Thymus (tissue), 11 donors: Measurements from ENCODE around the gene CDCA8. TPM values are rescaled to one million over a fixed set of nuclear protein-coding genes. Genes with fewer than 3 reads are reported as not detected.

ENCODE experiments used
- DNase-seq, 9 donors: peaks; one replicate each; pipeline ENCODE4 v3.0.0-alpha.2; 2013; ENCODE audit warnings: low spot score in 9 of 9, low read depth in 6 of 9, missing footprints in 1 of 9
- H3K27ac ChIP-seq, 2 donors: one replicate each; pipeline ENCODE4 v1.5.1; 2013; ENCODE audit warnings: control low read depth in 1 of 2, low read depth in 1 of 2, low read length in 1 of 2, mild to moderate bottlenecking in 1 of 2, moderate library complexity in 1 of 2
- H3K27me3 ChIP-seq, 2 donors: one replicate each; pipeline ENCODE4 v1.5.1; 2013; ENCODE audit warnings: low read length in 1 of 2; ENCODE audit not compliant: control insufficient read depth in 2 of 2, insufficient read depth in 1 of 2
- H3K36me3 ChIP-seq, 2 donors: one replicate each; pipeline ENCODE4 v1.5.1; 2013; ENCODE audit warnings: low read length in 1 of 2, mild to moderate bottlenecking in 1 of 2, moderate library complexity in 1 of 2; ENCODE audit not compliant: control insufficient read depth in 2 of 2, insufficient read depth in 2 of 2
- H3K4me1 ChIP-seq, 2 donors: one replicate each; pipeline ENCODE4 v1.5.1; 2013; ENCODE audit warnings: low read length in 2 of 2; ENCODE audit not compliant: control insufficient read depth in 2 of 2, insufficient read depth in 2 of 2
- H3K4me3 ChIP-seq, 2 donors: one replicate each; pipeline ENCODE4 v1.5.1; 2013; ENCODE audit warnings: low read length in 2 of 2, control low read depth in 1 of 2, mild to moderate bottlenecking in 1 of 2
- H3K9me3 ChIP-seq, 2 donors: one replicate each; pipeline ENCODE4 v1.5.1; 2013; ENCODE audit warnings: low read length in 1 of 2, mild to moderate bottlenecking in 1 of 2; ENCODE audit not compliant: control insufficient read depth in 2 of 2, insufficient read depth in 1 of 2
- WGBS: extraction: QIAGEN DNeasy Blood & Tissue Kit; methylation state at CpG from one replicate; pipeline ENCODE4 v1.1.7; 2013; 5-methylcytosine and 5-hydroxymethylcytosine counted together
- polyA plus RNA-seq: library from polyadenylated mRNA; stranded (reverse); fragments of 200-250 nt; gene quantifications from one replicate; pipeline ENCODE4 v1.2.3, GENCODE V29; 2013
- total RNA-seq: library from RNA; stranded (reverse); fragments of 120-200 nt; gene quantifications from one replicate; pipeline ENCODE4 v1.2.4, GENCODE V29; 2013
- donor health status: healthy.

CDCA8 gene
- total and polyA plus RNA-seq, 2 donors, result 5.8 to 12.6 TPM

DNA sequence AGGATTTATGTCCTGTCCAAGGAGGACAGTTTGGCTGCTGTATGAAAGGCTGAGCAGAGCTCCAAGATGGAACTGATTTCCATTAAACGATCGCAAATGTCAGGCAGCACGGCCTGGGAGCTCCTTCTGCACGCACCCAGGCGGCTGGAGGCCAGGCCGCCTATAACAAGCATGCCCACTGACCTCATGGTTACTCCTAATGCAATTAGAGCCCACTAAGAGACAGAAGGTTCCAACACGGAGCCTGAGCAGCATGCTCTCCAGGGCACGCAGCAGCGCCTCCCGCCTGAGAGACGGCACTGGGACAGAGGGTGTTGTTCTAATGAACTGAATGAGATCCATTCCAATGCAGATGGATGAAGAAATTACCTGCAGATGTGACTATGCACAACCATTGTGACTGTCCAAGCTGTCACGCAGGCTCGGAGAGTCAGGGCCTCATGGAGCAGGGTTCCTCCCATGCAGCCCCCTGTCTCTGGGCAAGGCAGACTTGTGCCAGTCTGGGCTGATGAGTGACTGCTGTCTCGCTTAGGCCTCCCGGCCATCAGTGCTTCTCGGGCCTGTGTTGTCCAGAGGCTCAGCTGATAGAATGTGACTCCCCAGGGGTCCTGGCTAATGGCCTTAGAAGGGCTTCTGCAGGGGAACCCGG, 25.2 kb upstream of the CDCA8 start:
- no peak overlapping the region for H3K27ac ChIP-seq
- H3K4me1 ChIP-seq, result no peaks in the 10 kb centered on the region

GRCh38 chr1:37670133-37670532, 22.2 kb upstream of the CDCA8 start:
- DNase-seq, result no peak
- 89% methylated on average over 2 of the region's 2 CpGs for WGBS
- Histone ChIP-seq H3K27ac (no peak overlapping the region), H3K9me3 (no peaks in the 10 kb centered on the region), H3K4me3 (no peak overlapping the region), H3K36me3 (no peaks in the 10 kb centered on the region), H3K27me3 (peaks cover 0 to 31% of the 10 kb centered on the region in 2 donors), H3K4me1 (peaks cover 6 to 8% of the 10 kb centered on the region in 2 donors)

More for the DNA sequence above, 25.2 kb upstream of the CDCA8 start:
- no peaks in the 10 kb centered on the region for H3K9me3 ChIP-seq
- DNase-seq, result no peak
- peaks cover 0 to 30% of the 10 kb centered on the region in 2 donors for H3K27me3 ChIP-seq
- H3K4me3 ChIP-seq, result no peak overlapping the region
- 92% methylated on average over 17 of the region's 17 CpGs for WGBS
- H3K36me3 ChIP-seq, result no peaks in the 10 kb centered on the region

GRCh38 chr1:37671261-37671660, 21.1 kb upstream of the CDCA8 start:
- H3K4me1 ChIP-seq, result peaks cover 6 to 8% of the 10 kb centered on the region in 2 donors
- WGBS, result 89% methylated on average over 6 of the region's 6 CpGs
- H3K27me3 ChIP-seq, result peaks cover 0 to 37% of the 10 kb centered on the region in 2 donors
- H3K27ac ChIP-seq, result no peak overlapping the region
- DNase-seq, result no peak
- H3K9me3 ChIP-seq, result no peaks in the 10 kb centered on the region
- H3K36me3 ChIP-seq, result no peaks in the 10 kb centered on the region
- no peak overlapping the region for H3K4me3 ChIP-seq

DNA sequence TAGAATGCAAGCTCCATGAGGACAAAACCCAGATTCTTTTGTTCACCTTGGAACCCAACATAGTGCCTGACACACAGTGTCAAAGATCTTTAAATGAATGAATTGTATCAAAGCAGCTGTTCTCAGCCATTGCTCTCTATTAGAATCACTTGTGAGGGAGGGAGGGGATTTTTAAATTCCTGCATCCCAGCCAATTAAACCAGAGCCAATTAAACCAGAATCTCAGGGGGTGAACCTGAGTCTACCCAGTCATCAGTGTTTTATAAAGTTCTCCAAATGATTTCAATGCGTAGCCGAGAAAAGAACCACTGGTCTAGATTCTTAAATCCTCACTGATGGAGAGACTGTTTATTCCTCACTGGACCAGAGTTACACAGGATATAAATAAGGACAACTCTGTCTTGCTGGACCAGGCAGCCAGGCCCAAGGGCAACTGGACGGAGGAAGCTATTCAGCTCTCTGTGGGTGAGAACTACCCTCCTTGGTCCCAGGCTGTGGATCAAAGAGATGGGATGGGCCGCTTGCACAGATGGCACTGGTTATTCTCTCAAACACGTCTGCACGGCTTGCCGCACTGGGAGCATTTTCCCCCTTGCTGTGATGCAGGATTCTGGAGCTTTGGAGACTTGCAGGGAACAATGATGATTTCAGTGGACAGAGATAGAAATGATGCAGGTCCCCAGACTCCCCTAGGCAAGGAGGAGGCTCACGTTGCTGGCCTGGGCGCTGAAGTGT, 20.0 kb upstream of the CDCA8 start:
- Histone ChIP-seq H3K9me3 (no peaks in the 10 kb centered on the region), H3K4me3 (no peak overlapping the region), H3K4me1 (peaks cover 6 to 8% of the 10 kb centered on the region in 2 donors), H3K27me3 (peaks cover 0 to 39% of the 10 kb centered on the region in 2 donors), H3K27ac (no peak overlapping the region), H3K36me3 (no peaks in the 10 kb centered on the region)
- WGBS, result 93% methylated on average over 9 of the region's 9 CpGs
- DNase-seq, result no peak

DNA sequence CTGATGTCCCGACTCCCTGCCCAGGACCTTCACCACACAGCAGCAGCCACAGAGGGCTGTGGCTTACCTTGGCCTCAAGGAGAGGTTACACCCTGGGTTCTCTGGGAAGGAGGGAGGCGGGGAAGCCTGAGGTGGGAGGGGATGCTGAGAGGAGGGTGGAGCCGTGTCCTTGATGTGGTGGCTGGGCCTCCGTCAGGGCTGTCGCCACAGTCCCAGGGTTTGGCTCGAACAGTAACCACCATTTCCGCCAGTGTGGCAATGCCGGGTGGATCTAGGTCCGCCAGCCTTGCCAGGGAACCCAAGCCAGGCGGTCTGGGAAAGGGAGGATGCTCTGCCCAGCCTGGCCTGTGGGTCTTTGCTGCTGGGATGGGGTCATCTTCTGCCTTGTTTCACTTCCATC, 18.4 kb upstream of the CDCA8 start:
- no peak overlapping the region for H3K27ac ChIP-seq
- H3K4me3 ChIP-seq, result no peak overlapping the region
- no peaks in the 10 kb centered on the region for H3K9me3 ChIP-seq
- H3K27me3 ChIP-seq, result peaks cover 0 to 30% of the 10 kb centered on the region in 2 donors
- H3K36me3 ChIP-seq, result no peaks in the 10 kb centered on the region
- peak in 3 of 9 donors; percentile 31 to 69 (median 48) for DNase-seq
- 19% methylated on average over 10 of the region's 10 CpGs for WGBS
- H3K4me1 ChIP-seq, result peaks cover 6 to 8% of the 10 kb centered on the region in 2 donors

GRCh38 chr1:37676281-37677142, 15.8 kb upstream of the CDCA8 start:
- DNase-seq, result no peak

DNA sequence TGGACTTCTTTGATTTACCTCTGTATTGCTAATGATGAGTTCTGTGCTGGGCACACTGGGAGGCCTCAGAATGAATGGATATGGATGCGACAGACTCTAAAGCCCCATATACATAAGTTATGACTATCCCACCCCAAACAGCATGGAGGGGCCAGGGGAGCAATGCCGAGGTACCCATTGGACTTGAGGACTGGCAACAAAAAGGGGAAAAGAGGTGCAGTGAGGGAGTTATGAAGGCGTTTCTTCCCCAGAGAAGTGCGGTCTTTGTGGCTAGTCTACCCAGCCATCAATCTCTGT, 15.2 kb upstream of the CDCA8 start:
- WGBS, result 93% methylated on average over 4 of the region's 4 CpGs
- no peak overlapping the region for H3K27ac ChIP-seq
- no peak overlapping the region for H3K4me3 ChIP-seq
- peaks cover 6 to 8% of the 10 kb centered on the region in 2 donors for H3K4me1 ChIP-seq
- H3K9me3 ChIP-seq, result no peaks in the 10 kb centered on the region
- H3K36me3 ChIP-seq, result peaks cover 0 to 2% of the 10 kb centered on the region in 2 donors
- DNase-seq, result no peak
- peaks cover 0 to 19% of the 10 kb centered on the region in 2 donors for H3K27me3 ChIP-seq

More at GRCh38 chr1:37676281-37677142, 15.8 kb upstream of the CDCA8 start:
- Histone ChIP-seq H3K4me1 (peaks cover 6 to 8% of the 10 kb centered on the region in 2 donors), H3K36me3 (peaks cover 0 to 2% of the 10 kb centered on the region in 2 donors), H3K27me3 (peaks cover 0 to 21% of the 10 kb centered on the region in 2 donors), H3K27ac (no peak overlapping the region), H3K4me3 (no peak overlapping the region), H3K9me3 (no peaks in the 10 kb centered on the region)
- WGBS, result 63% methylated on average over 14 of the region's 14 CpGs

DNA sequence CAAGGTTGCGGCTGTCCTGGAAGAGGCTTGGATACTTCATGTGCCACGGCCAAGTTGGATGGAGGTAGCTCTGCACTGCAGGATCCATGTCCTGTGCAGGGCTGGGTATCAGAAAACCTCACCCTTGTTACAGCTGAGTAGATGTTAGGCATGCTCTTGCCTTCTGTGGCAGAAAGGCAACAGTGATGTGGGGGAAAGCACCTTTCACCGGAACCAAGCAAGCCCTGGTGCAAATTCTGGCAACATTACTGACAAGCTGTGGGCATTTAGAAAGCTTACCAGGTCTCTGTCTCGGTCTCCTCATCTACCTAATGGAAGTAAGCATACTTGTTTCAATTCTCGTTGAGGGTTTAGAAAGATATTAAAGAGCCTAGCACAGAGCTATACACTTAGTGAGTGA, 14.5 kb upstream of the CDCA8 start:
- peaks cover 0 to 13% of the 10 kb centered on the region in 2 donors for H3K27me3 ChIP-seq
- DNase-seq, result no peak
- H3K9me3 ChIP-seq, result no peaks in the 10 kb centered on the region
- 98% methylated on average over 5 of the region's 5 CpGs for WGBS
- no peak overlapping the region for H3K27ac ChIP-seq
- H3K36me3 ChIP-seq, result peaks cover 3 to 6% of the 10 kb centered on the region in 2 donors
- H3K4me3 ChIP-seq, result no peak overlapping the region
- H3K4me1 ChIP-seq, result peaks cover 6 to 8% of the 10 kb centered on the region in 2 donors

DNA sequence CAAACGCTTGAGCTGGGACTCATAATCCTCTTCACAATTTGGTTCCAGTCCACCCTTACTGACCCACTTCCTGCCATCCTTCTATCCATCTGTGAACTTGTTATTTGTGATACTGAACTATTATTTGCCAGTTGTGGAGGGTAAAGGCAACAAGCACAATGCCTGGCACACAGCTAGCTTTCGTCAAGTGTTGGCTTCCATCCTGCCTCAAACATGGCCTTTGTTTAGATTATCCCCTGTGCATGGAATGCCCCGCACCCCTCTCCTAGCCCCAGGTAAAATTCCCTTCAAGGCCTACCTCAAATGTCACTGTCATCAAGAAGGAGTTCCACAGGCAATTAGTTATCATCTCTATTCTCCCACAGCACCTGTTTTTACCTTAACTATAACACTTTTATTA, 11.4 kb upstream of the CDCA8 start:
- Histone ChIP-seq H3K27me3 (peaks cover 0 to 4% of the 10 kb centered on the region in 2 donors), H3K4me3 (no peak overlapping the region), H3K4me1 (no peaks in the 10 kb centered on the region), H3K9me3 (no peaks in the 10 kb centered on the region), H3K27ac (no peak overlapping the region), H3K36me3 (peaks cover 23 to 31% of the 10 kb centered on the region in 2 donors)
- WGBS, result 98% methylated on average over 3 of the region's 3 CpGs
- DNase-seq, result no peak
